GM12865 (cell line): Measurements from ENCODE around the gene POLR1E.
A peak's percentile ranks its signal among the peaks of the same experiment; 100 is the strongest.

Experiments
- DNase-seq: peaks from one replicate; pipeline ENCODE4 v3.0.0; 2010; ENCODE audit warnings: low read depth
- H3K4me3 ChIP-seq: 2 replicates; pipeline ENCODE4 v1.5.1; 2011; ENCODE audit warnings: mild to moderate bottlenecking, low read depth, low read length, control low read depth
- CTCF ChIP-seq: IDR thresholded peaks from 2 replicates; pipeline ENCODE4 v1.5.1; 2011; ENCODE audit warnings: low read length, control low read depth, low read depth, inconsistent platforms; ENCODE audit not compliant: insufficient read depth; ENCODE audit errors: missing control alignments

POLR1E gene

GRCh38 chr9:37451628-37452027 lies 34.1 kb upstream of the POLR1E start:
- no peak for TF ChIP-seq CTCF
- DNase-seq = no peak

GRCh38 chr9:37452611-37453010 lies 33.1 kb upstream of the POLR1E start:
- DNase-seq = no peak
- no peak overlapping the region for H3K4me3 ChIP-seq
- no peak for TF ChIP-seq CTCF

More at GRCh38 chr9:37451628-37452027, 34.1 kb upstream of the POLR1E start:
- H3K4me3 ChIP-seq = no peak overlapping the region

- no peak for TF ChIP-seq CTCF
- no peak for DNase-seq
- H3K4me3 ChIP-seq = no peak overlapping the region
Measured at GRCh38 chr9:37453827-37454226, 31.9 kb upstream of the POLR1E start.

GRCh38 chr9:37454238-37454637 lies 31.5 kb upstream of the POLR1E start:
- H3K4me3 ChIP-seq = no peak overlapping the region
- DNase-seq = no peak
- TF ChIP-seq CTCF = no peak

- no peak for TF ChIP-seq CTCF
- DNase-seq = no peak
- H3K4me3 ChIP-seq = no peak overlapping the region
Measured at GRCh38 chr9:37455884-37456647, 29.7 kb upstream of the POLR1E start.

- no peak overlapping the region for H3K4me3 ChIP-seq
- no peak for TF ChIP-seq CTCF
- DNase-seq = no peak
Measured at GRCh38 chr9:37456817-37457216, 28.9 kb upstream of the POLR1E start.

- TF ChIP-seq CTCF = no peak
- no peak for DNase-seq
- H3K4me3 ChIP-seq = peak overlapping the region; percentile 91
Measured at GRCh38 chr9:37464006-37464405, 21.7 kb upstream of the POLR1E start.
